ENCODE data around the gene MKKS.

DNA sequence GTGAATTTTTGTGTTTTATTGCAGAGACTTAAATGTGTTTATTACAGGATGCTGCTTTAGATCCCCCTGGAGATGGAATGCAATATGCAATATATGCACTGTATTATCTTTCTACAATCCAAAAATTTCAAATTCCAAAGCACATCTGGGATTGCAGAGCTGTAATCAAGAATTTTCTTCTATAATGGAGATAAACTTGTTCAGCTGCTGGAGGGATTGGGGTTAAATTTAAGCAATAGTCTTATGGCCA, 66.4 kb downstream of the MKKS start:
- TF ChIP-seq CTCF (IDR thresholded peaks at IDR 0.05) (no peak), POLR2A (IDR thresholded peaks at IDR 0.05) (no peak)
